ENCODE measurements around the gene ZFYVE19.

- TF ChIP-seq CTCF (IDR thresholded peaks at IDR 0.05; ENCODE audit: low read depth, low read length) = no peak
- no peak for TF ChIP-seq MAX (IDR thresholded peaks at IDR 0.05; ENCODE audit: low read depth, low read length)
- no peak for TF ChIP-seq POLR2A (IDR thresholded peaks at IDR 0.05; ENCODE audit: extremely low read depth, insufficient read length)
Measured at GRCh38 chr15:40838756-40839155, 31.9 kb downstream of the ZFYVE19 start.
